WERI-Rb-1 (cell line): ENCODE measurements around the gene NDST3.

Source experiments
- DNase-seq: peaks from one replicate; pipeline ENCODE4 v3.0.0-alpha.2; 2020
- H3K27ac ChIP-seq: fragments of 250-450 bp; sonication (Bioruptor Pico); 2 replicates; pipeline ENCODE4 v1.5.1; 2020; ENCODE audit warnings: mild to moderate bottlenecking, moderate library complexity
- H3K27me3 ChIP-seq: fragments of 250-450 bp; sonication (Bioruptor Pico); 2 replicates; pipeline ENCODE4 v1.5.1; 2021; ENCODE audit warnings: mild to moderate bottlenecking, low read depth, moderate library complexity; ENCODE audit not compliant: insufficient read depth, severe bottlenecking
- H3K36me3 ChIP-seq: fragments of 250-450 bp; sonication (Bioruptor Pico); 2 replicates; pipeline ENCODE4 v1.5.1; 2020; ENCODE audit warnings: mild to moderate bottlenecking, moderate library complexity
- H3K4me3 ChIP-seq: 2 replicates; pipeline ENCODE4 v1.5.1; 2011; ENCODE audit warnings: low read depth, mild to moderate bottlenecking, control low read depth, low read length
- H3K9me3 ChIP-seq: fragments of 250-450 bp; sonication (Bioruptor Pico); 2 replicates; pipeline ENCODE4 v1.5.1; 2021; ENCODE audit warnings: mild to moderate bottlenecking, moderate library complexity; ENCODE audit not compliant: severe bottlenecking
- CTCF ChIP-seq: IDR thresholded peaks from 2 replicates; pipeline ENCODE4 v1.5.1; 2011; ENCODE audit warnings: low read depth, mild to moderate bottlenecking, control low read depth, inconsistent platforms, low read length

The NDST3 gene

GRCh38 chr4:118281611-118282442 lies 247.5 kb downstream of the NDST3 start:
- Histone ChIP-seq H3K27me3 (no peaks in the 10 kb centered on the region), H3K4me3 (no peak overlapping the region), H3K36me3 (peaks cover 59% of the 10 kb centered on the region), H3K27ac (peak overlapping the region; percentile 39), H3K9me3 (no peaks in the 10 kb centered on the region)
- peak; percentile 41 for DNase-seq
- no peak for TF ChIP-seq CTCF

GRCh38 chr4:118282692-118283091 lies 248.4 kb downstream of the NDST3 start:
- TF ChIP-seq CTCF = no peak
- Histone ChIP-seq H3K4me3 (no peak overlapping the region), H3K27ac (peak overlapping the region; percentile 33; the same call in 1 of the 2 replicates), H3K36me3 (peaks cover 68% of the 10 kb centered on the region), H3K9me3 (no peaks in the 10 kb centered on the region), H3K27me3 (no peaks in the 10 kb centered on the region)
- no peak for DNase-seq

- H3K36me3 ChIP-seq = peaks cover 77% of the 10 kb centered on the region
- no peak for DNase-seq
- H3K27ac ChIP-seq = no peak overlapping the region
- H3K9me3 ChIP-seq = no peaks in the 10 kb centered on the region
- TF ChIP-seq CTCF = no peak
- no peaks in the 10 kb centered on the region for H3K27me3 ChIP-seq
- H3K4me3 ChIP-seq = no peak overlapping the region
Observed at GRCh38 chr4:118284169-118284568, 249.9 kb downstream of the NDST3 start.

GRCh38 chr4:118285931-118286330 lies 251.6 kb downstream of the NDST3 start:
- Histone ChIP-seq H3K4me3 (no peak overlapping the region), H3K9me3 (no peaks in the 10 kb centered on the region), H3K27ac (no peak overlapping the region), H3K27me3 (no peaks in the 10 kb centered on the region), H3K36me3 (peaks cover 77% of the 10 kb centered on the region)
- no peak for TF ChIP-seq CTCF
- no peak for DNase-seq

- H3K4me3 ChIP-seq = no peak overlapping the region
- TF ChIP-seq CTCF = no peak
- H3K27me3 ChIP-seq = no peaks in the 10 kb centered on the region
- DNase-seq = no peak
- H3K9me3 ChIP-seq = no peaks in the 10 kb centered on the region
- peaks cover 75% of the 10 kb centered on the region for H3K36me3 ChIP-seq
- H3K27ac ChIP-seq = no peak overlapping the region
Observed at GRCh38 chr4:118286685-118287084, 252.4 kb downstream of the NDST3 start.
